Astrocyte (in vitro differentiated cells and primary cell): ENCODE data around the gene MYO1F. TPM values are rescaled to one million over a fixed set of nuclear protein-coding genes. Genes with fewer than 3 reads are reported as not detected.

ENCODE experiments used
- DNase-seq: peaks from one replicate; pipeline ENCODE4 v3.0.0-alpha.2; 2010; ENCODE audit warnings: low read depth
- FAIRE-seq: peaks from 2 replicates; lab custom pipeline; 2011; peaks lifted over from hg19 to GRCh38; lab: Jason Lieb, UNC
- H2AFZ ChIP-seq: 2 replicates; pipeline ENCODE4 v1.6.0; 2012; ENCODE audit warnings: low read depth, low read length, inconsistent platforms
- H3K27ac ChIP-seq: 2 replicates; pipeline ENCODE4 v1.5.1; 2011; ENCODE audit warnings: low read depth, low read length, inconsistent platforms
- H3K27me3 ChIP-seq: 2 replicates; pipeline ENCODE4 v1.6.0; 2011; ENCODE audit warnings: low read length, inconsistent platforms; ENCODE audit not compliant: insufficient read depth
- H3K36me3 ChIP-seq: 2 replicates; pipeline ENCODE4 v1.5.1; 2011; ENCODE audit warnings: low read length, inconsistent platforms; ENCODE audit not compliant: insufficient read depth
- H3K4me1 ChIP-seq: 2 replicates; pipeline ENCODE4 v1.5.1; 2011; ENCODE audit warnings: low read length, inconsistent platforms; ENCODE audit not compliant: insufficient read depth
- H3K4me2 ChIP-seq: 2 replicates; pipeline ENCODE4 v1.6.0; 2012; ENCODE audit warnings: low read length, inconsistent platforms
- H3K4me3 ChIP-seq: 2 replicates; pipeline ENCODE4 v1.5.1; 2011; ENCODE audit warnings: low read depth, mild to moderate bottlenecking, low read length, inconsistent platforms; ENCODE audit not compliant: insufficient read depth
- H3K79me2 ChIP-seq: 2 replicates; pipeline ENCODE4 v1.6.0; 2012; ENCODE audit warnings: mild to moderate bottlenecking, low read length, inconsistent platforms; ENCODE audit not compliant: insufficient read depth
- H3K9ac ChIP-seq: 2 replicates; pipeline ENCODE4 v1.6.0; 2012; ENCODE audit warnings: mild to moderate bottlenecking, low read length, inconsistent platforms
- H3K9me3 ChIP-seq: 2 replicates; pipeline ENCODE4 v1.5.1; 2012; ENCODE audit warnings: low read depth, mild to moderate bottlenecking, low read length, inconsistent platforms; ENCODE audit not compliant: insufficient read depth
- H4K20me1 ChIP-seq: 2 replicates; pipeline ENCODE4 v1.6.0; 2012; ENCODE audit warnings: low read length, inconsistent platforms; ENCODE audit not compliant: insufficient read depth
- H3K27ac Mint-ChIP-seq: one replicate; pipeline ENCODE4 v1.8.0; 2021; ENCODE audit warnings: mild to moderate bottlenecking, mixed read lengths; ENCODE audit not compliant: unreplicated experiment
- H3K27me3 Mint-ChIP-seq: one replicate; pipeline ENCODE4 v1.8.0; 2021; ENCODE audit warnings: low read depth, mixed read lengths; ENCODE audit not compliant: unreplicated experiment
- H3K36me3 Mint-ChIP-seq: one replicate; pipeline ENCODE4 v1.8.0; 2021; ENCODE audit warnings: low read depth, mixed read lengths; ENCODE audit not compliant: unreplicated experiment
- H3K4me1 Mint-ChIP-seq: one replicate; pipeline ENCODE4 v1.8.0; 2021; ENCODE audit warnings: low read depth, mixed read lengths; ENCODE audit not compliant: unreplicated experiment
- H3K4me3 Mint-ChIP-seq: one replicate; pipeline ENCODE4 v1.8.0; 2021; ENCODE audit warnings: mild to moderate bottlenecking, moderate library complexity, mixed read lengths; ENCODE audit not compliant: unreplicated experiment
- H3K9me3 Mint-ChIP-seq: one replicate; pipeline ENCODE4 v1.8.0; 2021; ENCODE audit warnings: mild to moderate bottlenecking, mixed read lengths; ENCODE audit not compliant: unreplicated experiment
- EZH2 ChIP-seq: IDR thresholded peaks from 2 replicates; pipeline ENCODE4 v1.6.1; 2012; ENCODE audit warnings: mild to moderate bottlenecking, low read length, inconsistent platforms; ENCODE audit not compliant: insufficient read depth
- total RNA-seq: library from RNA; stranded (reverse); gene quantifications from 2 replicates; pipeline ENCODE4 v1.2.1, GENCODE V29; 2021
- TF ChIP-seq, protein P1 (sequence below): IDR thresholded peaks from 2 replicates; pipeline ENCODE4 v1.5.1; 2011; ENCODE audit warnings: low read depth, mild to moderate bottlenecking, inconsistent platforms, low read length, moderate library complexity; ENCODE audit not compliant: insufficient read depth

The MYO1F gene
- total RNA-seq, 1 donor from 2014 or later = 0.23 TPM

DNA sequence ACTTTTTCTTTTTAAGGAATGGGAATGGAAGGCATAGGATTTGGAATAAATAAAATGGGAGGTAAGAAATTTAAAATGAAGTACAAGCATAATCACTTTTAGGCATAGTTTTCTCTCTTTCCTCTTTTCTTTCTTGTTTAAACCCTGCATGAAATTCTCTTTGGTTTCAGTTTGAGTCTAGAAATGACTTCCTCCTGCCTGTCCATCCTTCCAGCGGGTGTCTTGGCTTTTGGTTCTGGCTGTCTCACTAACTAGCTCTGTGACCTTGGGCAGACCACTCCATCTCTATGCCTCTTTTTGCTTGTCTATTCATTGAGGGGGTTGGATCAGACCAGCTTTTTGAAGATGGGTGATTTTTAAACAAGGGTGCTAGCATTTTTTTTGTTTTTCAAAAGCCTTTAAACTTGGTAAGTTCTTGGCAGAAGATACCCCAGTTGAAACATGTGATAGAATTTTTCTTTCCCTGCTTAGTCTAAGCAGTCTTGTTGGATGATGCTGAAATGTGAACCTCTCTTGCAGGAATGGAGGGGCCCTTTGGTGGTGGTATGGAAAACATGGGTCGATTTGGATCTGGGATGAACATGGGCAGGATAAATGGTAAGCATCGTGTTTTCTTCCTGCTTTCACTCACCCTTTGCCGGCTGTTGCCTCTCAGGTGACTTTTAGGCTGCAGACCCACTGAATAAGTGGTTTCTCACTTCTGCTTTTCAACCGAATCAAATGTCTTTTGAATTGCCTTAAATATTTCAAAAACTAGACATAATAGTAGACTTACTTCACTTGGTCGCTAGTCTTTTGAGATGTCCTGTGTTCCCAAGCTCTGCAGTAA is 103.4 kb downstream of the MYO1F start:
- FAIRE-seq = no peak
- no peak overlapping the region for H3K9ac ChIP-seq
- peaks cover 56% of the 10 kb centered on the region for H3K36me3 ChIP-seq
- peaks cover 91% of the 10 kb centered on the region for H4K20me1 ChIP-seq
- Mint-ChIP-seq H3K27me3 (no peaks in the 10 kb centered on the region), H3K4me1 (peaks cover 19% of the 10 kb centered on the region), H3K4me3 (no peak overlapping the region), H3K36me3 (peaks cover 22% of the 10 kb centered on the region), H3K9me3 (no peaks in the 10 kb centered on the region), H3K27ac (peak overlapping the region; percentile 59)
- no peak overlapping the region for H3K27ac ChIP-seq
- no peak overlapping the region for H3K4me3 ChIP-seq
- no peaks in the 10 kb centered on the region for H3K9me3 ChIP-seq
- H3K79me2 ChIP-seq = peaks cover 84% of the 10 kb centered on the region
- no peak overlapping the region for H2AFZ ChIP-seq
- no peak for DNase-seq
- TF ChIP-seq, protein P1, sequence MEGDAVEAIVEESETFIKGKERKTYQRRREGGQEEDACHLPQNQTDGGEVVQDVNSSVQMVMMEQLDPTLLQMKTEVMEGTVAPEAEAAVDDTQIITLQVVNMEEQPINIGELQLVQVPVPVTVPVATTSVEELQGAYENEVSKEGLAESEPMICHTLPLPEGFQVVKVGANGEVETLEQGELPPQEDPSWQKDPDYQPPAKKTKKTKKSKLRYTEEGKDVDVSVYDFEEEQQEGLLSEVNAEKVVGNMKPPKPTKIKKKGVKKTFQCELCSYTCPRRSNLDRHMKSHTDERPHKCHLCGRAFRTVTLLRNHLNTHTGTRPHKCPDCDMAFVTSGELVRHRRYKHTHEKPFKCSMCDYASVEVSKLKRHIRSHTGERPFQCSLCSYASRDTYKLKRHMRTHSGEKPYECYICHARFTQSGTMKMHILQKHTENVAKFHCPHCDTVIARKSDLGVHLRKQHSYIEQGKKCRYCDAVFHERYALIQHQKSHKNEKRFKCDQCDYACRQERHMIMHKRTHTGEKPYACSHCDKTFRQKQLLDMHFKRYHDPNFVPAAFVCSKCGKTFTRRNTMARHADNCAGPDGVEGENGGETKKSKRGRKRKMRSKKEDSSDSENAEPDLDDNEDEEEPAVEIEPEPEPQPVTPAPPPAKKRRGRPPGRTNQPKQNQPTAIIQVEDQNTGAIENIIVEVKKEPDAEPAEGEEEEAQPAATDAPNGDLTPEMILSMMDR = no peak
- no peak for TF ChIP-seq EZH2
- H3K4me2 ChIP-seq = no peak overlapping the region
- no peaks in the 10 kb centered on the region for H3K27me3 ChIP-seq
- no peaks in the 10 kb centered on the region for H3K4me1 ChIP-seq

Other genes with a start within 250 kb of the MYO1F start
- gene KANK3, start 234.2 kb downstream of the MYO1F start, total RNA-seq = 0.94 and 2.9 TPM in 2 replicates
- 110 and 115 TPM in 2 replicates for gene ANGPTL4, start 213.3 kb downstream of the MYO1F start, total RNA-seq
- 85.2 and 89.1 TPM in 2 replicates for gene RAB11B, start 187.1 kb downstream of the MYO1F start, total RNA-seq
- 29.0 and 30.9 TPM in 2 replicates for gene MARCHF2, start 164.1 kb downstream of the MYO1F start, total RNA-seq
- gene HNRNPM, start 132.5 kb downstream of the MYO1F start, total RNA-seq = 137 and 172 TPM in 2 replicates
- 0.25 and 0.36 TPM in 2 replicates for gene PRAM1, start 74.8 kb downstream of the MYO1F start, total RNA-seq
- gene ZNF414, start 63.3 kb downstream of the MYO1F start, total RNA-seq = 15.8 and 17.2 TPM in 2 replicates
- 34.0 and 35.1 TPM in 2 replicates for gene ADAMTS10, start 33.3 kb upstream of the MYO1F start, total RNA-seq
- not detected in 2 replicates for gene NFILZ, start 53.2 kb upstream of the MYO1F start, total RNA-seq
- gene ACTL9, start 121.4 kb upstream of the MYO1F start, total RNA-seq = not detected in 2 replicates
- gene OR2Z1, start 144.2 kb upstream of the MYO1F start, total RNA-seq = not detected in 2 replicates